Measurements from ENCODE around the gene MTUS2. TPM values are rescaled to one million over a fixed set of nuclear protein-coding genes. Genes with fewer than 3 reads are reported as not detected.

Gene MTUS2
- total and polyA plus RNA-seq, 5 donors from 2014 or later = 0.02 to 0.03 (median 0.03) TPM; not detected in 2

DNA sequence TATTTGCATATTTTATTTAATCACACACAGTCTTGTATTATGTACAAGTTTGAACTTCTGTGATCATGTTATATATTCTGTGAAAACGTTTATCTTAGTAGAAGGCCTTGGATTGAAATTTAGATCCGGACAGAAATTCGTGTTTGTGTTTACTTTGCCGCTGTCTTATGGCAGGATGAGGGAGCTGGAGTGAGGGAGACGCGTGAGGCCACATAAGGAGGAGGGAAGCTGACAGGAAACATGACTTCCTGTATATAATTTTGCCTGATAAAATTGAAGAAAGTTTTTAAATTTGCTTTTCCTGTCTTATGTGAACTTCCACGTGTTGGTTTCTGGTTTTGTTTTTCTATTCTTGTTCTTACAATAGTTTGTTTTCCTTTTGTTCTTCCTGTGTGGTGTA, 200.2 kb downstream of the MTUS2 start:
- ATAC-seq (ENCODE audit: low read depth in 2 of 2) = no peak

DNA sequence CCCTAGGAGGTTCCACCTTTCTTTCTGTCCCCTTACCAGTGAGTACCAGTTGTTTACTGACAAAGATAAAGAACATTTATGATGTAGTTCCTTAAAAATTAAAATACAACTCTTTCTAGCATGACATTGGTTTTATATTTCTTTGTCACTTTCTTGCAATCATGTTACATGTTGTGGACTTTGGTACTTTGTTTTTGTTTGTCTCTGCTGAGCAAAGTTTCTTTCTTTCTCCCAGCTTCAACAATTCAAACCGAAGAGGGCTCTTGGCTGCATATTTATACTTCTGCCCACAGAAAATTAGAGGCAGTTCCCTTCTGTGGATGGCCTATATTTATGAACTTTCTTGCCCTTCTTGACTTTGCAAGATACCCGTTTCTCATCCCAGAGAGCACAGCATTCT, 201.2 kb downstream of the MTUS2 start:
- peaks cover 4% of the 10 kb centered on the region for H3K27me3 Mint-ChIP-seq
- Histone ChIP-seq H3K27ac (ENCODE audit: insufficient read depth, low read length, poor library complexity, severe bottlenecking) (no peak overlapping the region), H3K4me3 (ENCODE audit: low read depth, low read length) (no peak overlapping the region), H3K27me3 (ENCODE audit: control insufficient read depth, insufficient read depth, low read length) (no peaks in the 10 kb centered on the region), H3K36me3 (ENCODE audit: control insufficient read depth, insufficient read depth, low read length) (no peaks in the 10 kb centered on the region), H3K4me1 (ENCODE audit: control insufficient read depth, insufficient read depth, low read length, poor library complexity, severe bottlenecking) (no peaks in the 10 kb centered on the region), H3K9me3 (ENCODE audit: control insufficient read depth in 2 of 2, low read length in 2 of 2) (no peaks in the 10 kb centered on the region)
- no peaks in the 10 kb centered on the region for H3K36me3 Mint-ChIP-seq
- peaks cover 3 to 7% (median 5%) of the 10 kb centered on the region in 4 donors for H3K4me1 Mint-ChIP-seq
- H3K27ac Mint-ChIP-seq = no peak overlapping the region
- no peak overlapping the region for H3K4me3 Mint-ChIP-seq
- H3K9me3 Mint-ChIP-seq = peaks cover 0 to 6% (median 0%) of the 10 kb centered on the region in 7 donors
- DNase-seq (no peak), ATAC-seq (ENCODE audit: low read depth in 2 of 2) (no peak)

More for the DNA sequence above, 200.2 kb downstream of the MTUS2 start:
- H3K9me3 ChIP-seq (ENCODE audit: control insufficient read depth in 2 of 2, low read length in 2 of 2) = no peaks in the 10 kb centered on the region
- H3K4me1 Mint-ChIP-seq = peaks cover 3 to 7% (median 5%) of the 10 kb centered on the region in 4 donors
- H3K9me3 Mint-ChIP-seq = peaks cover 0 to 5% (median 0%) of the 10 kb centered on the region in 7 donors
- DNase-seq = no peak
- H3K27ac Mint-ChIP-seq = no peak overlapping the region
- H3K27me3 ChIP-seq (ENCODE audit: control insufficient read depth, insufficient read depth, low read length) = no peaks in the 10 kb centered on the region
- H3K4me1 ChIP-seq (ENCODE audit: control insufficient read depth, insufficient read depth, low read length, poor library complexity, severe bottlenecking) = no peaks in the 10 kb centered on the region
- no peak overlapping the region for H3K4me3 Mint-ChIP-seq
- H3K4me3 ChIP-seq (ENCODE audit: low read depth, low read length) = no peak overlapping the region
- no peaks in the 10 kb centered on the region for H3K36me3 ChIP-seq (ENCODE audit: control insufficient read depth, insufficient read depth, low read length)
- peaks cover 4% of the 10 kb centered on the region for H3K27me3 Mint-ChIP-seq
- H3K27ac ChIP-seq (ENCODE audit: insufficient read depth, low read length, poor library complexity, severe bottlenecking) = no peak overlapping the region
- no peaks in the 10 kb centered on the region for H3K36me3 Mint-ChIP-seq

DNA sequence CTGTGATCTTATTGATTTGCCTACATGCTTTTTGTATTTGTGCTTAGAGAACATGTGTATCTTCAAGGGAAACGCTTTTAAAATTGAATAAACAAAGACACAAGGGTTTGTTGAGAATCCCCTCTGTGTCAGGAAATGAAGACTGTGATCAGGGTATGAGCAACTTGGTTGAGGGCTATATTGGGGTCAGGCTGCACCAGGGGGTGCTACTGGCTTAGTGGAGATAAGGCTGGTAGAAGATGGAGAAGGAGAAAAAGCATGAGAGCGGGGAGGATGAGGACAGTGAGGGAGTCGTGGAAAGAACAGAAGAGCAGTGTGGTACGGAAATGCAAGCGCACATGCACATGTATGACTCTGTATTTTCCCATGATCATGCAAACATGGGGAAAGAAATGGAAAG, 201.6 kb downstream of the MTUS2 start:
- H3K36me3 Mint-ChIP-seq = no peaks in the 10 kb centered on the region
- Histone ChIP-seq H3K9me3 (ENCODE audit: control insufficient read depth in 2 of 2, low read length in 2 of 2) (no peaks in the 10 kb centered on the region), H3K27ac (ENCODE audit: insufficient read depth, low read length, poor library complexity, severe bottlenecking) (no peak overlapping the region), H3K4me1 (ENCODE audit: control insufficient read depth, insufficient read depth, low read length, poor library complexity, severe bottlenecking) (no peaks in the 10 kb centered on the region), H3K27me3 (ENCODE audit: control insufficient read depth, insufficient read depth, low read length) (no peaks in the 10 kb centered on the region), H3K4me3 (ENCODE audit: low read depth, low read length) (no peak overlapping the region), H3K36me3 (ENCODE audit: control insufficient read depth, insufficient read depth, low read length) (no peaks in the 10 kb centered on the region)
- ATAC-seq (ENCODE audit: low read depth in 2 of 2) (no peak), DNase-seq (no peak)
- H3K4me3 Mint-ChIP-seq = no peak overlapping the region
- no peak overlapping the region for H3K27ac Mint-ChIP-seq
- peaks cover 0 to 6% (median 0%) of the 10 kb centered on the region in 7 donors for H3K9me3 Mint-ChIP-seq
- peaks cover 3 to 7% (median 5%) of the 10 kb centered on the region in 4 donors for H3K4me1 Mint-ChIP-seq
- H3K27me3 Mint-ChIP-seq = peaks cover 4% of the 10 kb centered on the region

DNA sequence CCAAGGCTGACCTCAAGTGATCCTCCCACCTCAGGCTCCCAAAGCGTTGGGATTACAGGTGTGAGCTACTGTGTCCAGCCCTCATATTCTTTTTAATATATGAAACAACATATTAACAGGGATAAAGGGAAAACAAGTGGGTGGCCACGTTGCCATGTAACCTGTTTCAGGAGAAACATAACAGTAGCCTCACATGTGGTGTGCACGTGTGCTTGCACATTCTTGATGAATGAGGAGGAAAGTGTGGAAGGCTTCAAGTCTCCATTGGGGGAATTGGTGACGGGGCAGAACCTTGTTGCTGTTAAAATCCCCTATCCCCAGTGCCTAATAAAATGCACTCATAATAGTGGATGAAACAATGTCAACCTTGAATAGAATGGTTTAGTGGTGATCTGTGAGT, 202.3 kb downstream of the MTUS2 start:
- ATAC-seq (ENCODE audit: low read depth in 2 of 2) = no peak
- H3K9me3 Mint-ChIP-seq = peaks cover 0 to 6% (median 0%) of the 10 kb centered on the region in 7 donors

DNA sequence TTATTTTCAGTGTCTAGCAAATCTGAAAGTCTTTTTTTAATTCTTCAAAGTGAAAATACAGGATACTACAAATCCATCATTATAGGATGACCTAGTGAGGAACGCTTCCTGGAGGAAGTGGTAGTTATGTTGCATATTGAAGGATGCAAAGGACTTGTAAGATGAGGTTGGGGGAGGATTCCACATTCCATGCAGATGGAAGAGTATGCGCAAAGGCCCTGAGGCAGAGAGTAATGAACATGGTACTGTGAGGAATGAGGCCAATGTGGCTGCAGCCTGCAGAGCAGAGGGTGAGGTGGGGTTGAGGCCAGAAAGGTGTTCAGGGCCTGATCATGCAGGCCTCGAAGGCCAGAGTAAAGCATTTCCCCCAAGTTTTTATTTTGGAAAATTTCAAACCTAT, 202.8 kb downstream of the MTUS2 start:
- Mint-ChIP-seq H3K4me1 (peaks cover 3 to 7% (median 5%) of the 10 kb centered on the region in 4 donors), H3K9me3 (peaks cover 0 to 9% (median 0%) of the 10 kb centered on the region in 7 donors), H3K36me3 (no peaks in the 10 kb centered on the region), H3K27ac (no peak overlapping the region), H3K4me3 (no peak overlapping the region), H3K27me3 (peaks cover 4% of the 10 kb centered on the region)
- ATAC-seq (ENCODE audit: low read depth in 2 of 2) (no peak), DNase-seq (no peak)
- Histone ChIP-seq H3K4me3 (ENCODE audit: low read depth, low read length) (no peak overlapping the region), H3K9me3 (ENCODE audit: control insufficient read depth in 2 of 2, low read length in 2 of 2) (no peaks in the 10 kb centered on the region), H3K36me3 (ENCODE audit: control insufficient read depth, insufficient read depth, low read length) (no peaks in the 10 kb centered on the region), H3K4me1 (ENCODE audit: control insufficient read depth, insufficient read depth, low read length, poor library complexity, severe bottlenecking) (no peaks in the 10 kb centered on the region), H3K27ac (ENCODE audit: insufficient read depth, low read length, poor library complexity, severe bottlenecking) (no peak overlapping the region), H3K27me3 (ENCODE audit: control insufficient read depth, insufficient read depth, low read length) (no peaks in the 10 kb centered on the region)

More for the DNA sequence above, 202.3 kb downstream of the MTUS2 start:
- Histone ChIP-seq H3K36me3 (ENCODE audit: control insufficient read depth, insufficient read depth, low read length) (no peaks in the 10 kb centered on the region), H3K27ac (ENCODE audit: insufficient read depth, low read length, poor library complexity, severe bottlenecking) (no peak overlapping the region), H3K4me1 (ENCODE audit: control insufficient read depth, insufficient read depth, low read length, poor library complexity, severe bottlenecking) (no peaks in the 10 kb centered on the region), H3K4me3 (ENCODE audit: low read depth, low read length) (no peak overlapping the region), H3K27me3 (ENCODE audit: control insufficient read depth, insufficient read depth, low read length) (no peaks in the 10 kb centered on the region), H3K9me3 (ENCODE audit: control insufficient read depth in 2 of 2, low read length in 2 of 2) (no peaks in the 10 kb centered on the region)
- Mint-ChIP-seq H3K36me3 (no peaks in the 10 kb centered on the region), H3K27me3 (peaks cover 4% of the 10 kb centered on the region), H3K4me1 (peaks cover 3 to 7% (median 5%) of the 10 kb centered on the region in 4 donors), H3K27ac (no peak overlapping the region), H3K4me3 (no peak overlapping the region)
- DNase-seq = no peak

DNA sequence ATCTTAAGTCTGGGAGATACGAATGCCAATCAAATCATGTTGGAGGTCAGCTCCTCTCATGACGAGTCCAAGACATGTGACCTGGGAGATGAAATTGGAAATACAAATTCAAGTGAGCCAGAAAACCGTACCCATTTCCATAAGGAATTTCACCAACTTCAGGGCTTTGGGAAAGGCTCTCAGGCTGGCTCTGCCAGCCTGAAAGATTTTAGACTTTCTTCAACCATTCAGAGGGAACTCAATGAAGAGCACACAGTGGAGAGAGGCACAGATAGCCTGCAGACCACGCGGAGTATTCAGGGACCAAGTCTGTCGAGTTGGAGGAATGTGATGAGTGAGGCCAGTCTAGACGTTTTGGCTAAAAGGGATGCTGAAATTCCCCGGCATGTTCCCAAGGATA, 204.6 kb downstream of the MTUS2 start:
- H3K4me3 ChIP-seq (ENCODE audit: low read depth, low read length) = no peak overlapping the region
- no peaks in the 10 kb centered on the region for H3K4me1 ChIP-seq (ENCODE audit: control insufficient read depth, insufficient read depth, low read length, poor library complexity, severe bottlenecking)
- no peak for DNase-seq
- no peaks in the 10 kb centered on the region for H3K36me3 ChIP-seq (ENCODE audit: control insufficient read depth, insufficient read depth, low read length)
- Mint-ChIP-seq H3K27me3 (peaks cover 4% of the 10 kb centered on the region), H3K9me3 (peaks cover 0 to 11% (median 0%) of the 10 kb centered on the region in 7 donors), H3K4me1 (peaks cover 3 to 7% (median 5%) of the 10 kb centered on the region in 4 donors), H3K36me3 (no peaks in the 10 kb centered on the region), H3K4me3 (no peak overlapping the region), H3K27ac (no peak overlapping the region)
- no peaks in the 10 kb centered on the region for H3K27me3 ChIP-seq (ENCODE audit: control insufficient read depth, insufficient read depth, low read length)
- H3K27ac ChIP-seq (ENCODE audit: insufficient read depth, low read length, poor library complexity, severe bottlenecking) = no peak overlapping the region
- H3K9me3 ChIP-seq (ENCODE audit: control insufficient read depth in 2 of 2, low read length in 2 of 2) = no peaks in the 10 kb centered on the region
- ATAC-seq (ENCODE audit: low read depth in 2 of 2) = no peak

DNA sequence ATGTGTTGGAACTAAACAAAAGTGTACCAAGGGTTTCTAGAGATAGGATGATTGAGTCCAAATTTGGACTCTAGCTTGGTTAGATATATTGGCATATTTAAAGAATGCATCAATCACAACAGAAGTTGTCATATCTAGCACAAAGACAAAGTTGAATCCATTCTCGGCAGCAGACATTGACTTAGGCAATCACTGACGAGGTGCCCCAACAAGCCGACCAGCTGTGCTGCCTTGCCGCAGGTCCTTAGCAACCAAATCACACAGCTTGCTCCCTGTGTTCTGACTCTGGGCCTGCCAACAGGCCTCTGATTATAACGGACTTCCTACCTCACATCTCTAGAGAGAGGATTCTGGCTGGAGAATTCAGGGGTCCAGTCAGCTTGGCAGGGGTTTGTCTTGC, 208.7 kb downstream of the MTUS2 start:
- H3K4me1 Mint-ChIP-seq = no peaks in the 10 kb centered on the region
- no peak overlapping the region for H3K4me3 ChIP-seq (ENCODE audit: low read depth, low read length)
- H3K4me3 Mint-ChIP-seq = no peak overlapping the region
- peaks cover 4% of the 10 kb centered on the region for H3K27me3 Mint-ChIP-seq
- no peak overlapping the region for H3K27ac Mint-ChIP-seq
- no peaks in the 10 kb centered on the region for H3K9me3 ChIP-seq (ENCODE audit: control insufficient read depth in 2 of 2, low read length in 2 of 2)
- H3K36me3 ChIP-seq (ENCODE audit: control insufficient read depth, insufficient read depth, low read length) = no peaks in the 10 kb centered on the region
- no peaks in the 10 kb centered on the region for H3K36me3 Mint-ChIP-seq
- H3K4me1 ChIP-seq (ENCODE audit: control insufficient read depth, insufficient read depth, low read length, poor library complexity, severe bottlenecking) = no peaks in the 10 kb centered on the region
- no peak for DNase-seq
- peaks cover 0 to 8% (median 0%) of the 10 kb centered on the region in 7 donors for H3K9me3 Mint-ChIP-seq
- H3K27me3 ChIP-seq (ENCODE audit: control insufficient read depth, insufficient read depth, low read length) = no peaks in the 10 kb centered on the region
- H3K27ac ChIP-seq (ENCODE audit: insufficient read depth, low read length, poor library complexity, severe bottlenecking) = no peak overlapping the region
- ATAC-seq (ENCODE audit: low read depth in 2 of 2) = no peak

DNA sequence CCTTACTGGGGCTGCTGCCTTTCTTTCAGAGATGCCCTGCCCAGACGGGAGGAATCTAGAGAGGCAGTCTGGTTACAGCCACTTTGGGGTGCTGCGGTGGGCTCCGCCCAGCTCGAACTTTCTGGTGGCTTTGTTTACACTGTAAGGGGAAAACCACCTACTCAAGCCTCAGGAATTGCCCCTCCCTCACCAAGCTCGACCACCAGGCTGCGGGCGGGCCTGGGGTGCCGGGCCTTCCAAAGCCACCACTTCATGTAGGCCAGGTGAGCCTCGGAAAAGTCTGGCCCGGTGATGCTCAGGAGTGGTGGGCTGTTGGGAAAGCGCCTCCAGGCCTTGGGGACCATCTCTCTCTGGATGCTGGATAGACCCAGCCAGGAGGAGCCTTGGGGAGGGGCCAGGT, 218.6 kb downstream of the MTUS2 start:
- peaks cover 4% of the 10 kb centered on the region for H3K27me3 Mint-ChIP-seq
- Histone ChIP-seq H3K27ac (ENCODE audit: insufficient read depth, low read length, poor library complexity, severe bottlenecking) (no peak overlapping the region), H3K36me3 (ENCODE audit: control insufficient read depth, insufficient read depth, low read length) (no peaks in the 10 kb centered on the region), H3K9me3 (ENCODE audit: control insufficient read depth in 2 of 2, low read length in 2 of 2) (no peaks in the 10 kb centered on the region), H3K4me3 (ENCODE audit: low read depth, low read length) (no peak overlapping the region), H3K27me3 (ENCODE audit: control insufficient read depth, insufficient read depth, low read length) (no peaks in the 10 kb centered on the region), H3K4me1 (ENCODE audit: control insufficient read depth, insufficient read depth, low read length, poor library complexity, severe bottlenecking) (no peaks in the 10 kb centered on the region)
- H3K27ac Mint-ChIP-seq = no peak overlapping the region
- peaks cover 0 to 8% (median 0%) of the 10 kb centered on the region in 7 donors for H3K9me3 Mint-ChIP-seq
- no peaks in the 10 kb centered on the region for H3K4me1 Mint-ChIP-seq
- DNase-seq (no peak), ATAC-seq (ENCODE audit: low read depth in 2 of 2) (no peak)
- H3K4me3 Mint-ChIP-seq = no peak overlapping the region
- no peaks in the 10 kb centered on the region for H3K36me3 Mint-ChIP-seq
